Stimulated activated CD4-positive, alpha-beta T cell treated with anti-CD3 and anti-CD28 coated beads, Interleukin-2, amount 100 ng/mL, for 24 hours (primary cell): ENCODE measurements around the gene MED26.
A peak's percentile ranks its signal among the peaks of the same experiment; 100 is the strongest.

Source experiments
- DNase-seq, 2 donors: peaks; one replicate each; pipeline ENCODE4 v3.0.0-alpha.2; 2020

The MED26 gene

DNA sequence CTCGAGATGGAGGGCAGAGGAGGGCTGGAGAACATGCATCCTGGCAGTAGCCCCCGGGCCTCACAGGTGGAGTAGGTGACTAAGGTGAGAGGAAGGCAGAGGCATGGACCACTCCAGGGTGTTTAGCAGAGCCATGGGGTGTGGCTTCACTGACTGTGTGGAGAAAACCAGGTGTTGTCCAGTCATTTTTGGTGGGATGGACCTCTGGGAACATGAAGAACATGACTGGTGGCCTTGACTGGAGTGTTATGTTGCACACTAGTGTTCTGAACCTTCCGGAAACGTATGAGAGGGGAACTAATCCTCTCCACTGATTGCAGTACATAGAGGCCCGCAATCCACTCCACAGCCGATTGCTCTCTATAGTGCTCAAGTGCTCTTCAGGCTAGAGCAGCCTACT lies 16.9 kb downstream of the MED26 start:
- DNase-seq = no peak

DNA sequence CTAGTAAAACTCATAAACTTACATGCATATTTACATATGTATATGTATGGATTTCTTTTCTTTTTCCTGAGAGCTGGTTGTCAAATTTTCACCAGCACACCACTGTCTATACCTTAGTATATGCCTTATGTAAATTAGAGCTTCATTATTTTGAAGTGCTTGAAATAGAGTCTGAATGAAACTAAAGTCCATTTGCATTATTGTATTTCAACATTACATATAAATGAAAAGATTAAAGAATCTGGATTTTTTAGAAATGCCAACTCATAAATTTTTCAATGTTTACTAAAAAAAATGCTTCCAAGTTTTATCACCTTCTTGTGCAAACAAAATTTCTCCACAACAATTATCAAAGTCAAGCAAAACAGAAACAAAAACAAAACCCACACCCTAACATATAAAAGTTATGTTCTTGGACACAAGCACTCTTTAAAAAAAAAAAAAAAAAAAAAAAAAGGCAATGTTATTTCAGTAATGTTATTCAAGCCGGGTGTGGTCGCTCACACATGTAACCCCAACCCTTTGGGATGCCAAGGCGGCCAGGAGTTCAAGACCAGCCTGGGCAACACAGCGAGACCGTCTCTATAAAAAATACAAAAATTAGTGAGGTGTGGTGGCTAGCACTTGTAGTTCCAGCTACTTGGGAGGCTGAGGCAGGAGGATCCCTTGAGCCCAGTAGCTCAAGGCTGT lies 18.3 kb downstream of the MED26 start:
- no peak for DNase-seq

DNA sequence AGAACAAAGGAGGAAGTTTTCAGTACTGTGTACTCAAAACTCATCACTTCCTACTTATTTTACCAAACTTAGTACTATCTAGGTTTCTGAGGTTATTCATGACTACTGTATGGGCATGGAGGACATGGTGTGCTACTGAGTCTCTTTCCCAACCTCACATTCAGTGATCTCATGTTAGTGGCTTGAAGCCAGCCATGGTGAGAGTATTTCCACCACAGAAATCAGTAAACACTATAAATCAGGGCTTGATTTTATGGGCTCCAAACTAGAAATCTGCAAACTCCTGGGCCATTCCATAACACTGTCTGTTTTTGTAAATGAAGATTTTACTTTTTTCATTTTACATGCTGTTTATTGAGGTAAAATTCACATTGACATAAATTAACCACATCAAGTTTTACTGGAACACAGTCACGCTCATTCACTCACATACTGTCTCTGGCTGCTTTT lies 19.7 kb downstream of the MED26 start:
- DNase-seq = no peak

DNA sequence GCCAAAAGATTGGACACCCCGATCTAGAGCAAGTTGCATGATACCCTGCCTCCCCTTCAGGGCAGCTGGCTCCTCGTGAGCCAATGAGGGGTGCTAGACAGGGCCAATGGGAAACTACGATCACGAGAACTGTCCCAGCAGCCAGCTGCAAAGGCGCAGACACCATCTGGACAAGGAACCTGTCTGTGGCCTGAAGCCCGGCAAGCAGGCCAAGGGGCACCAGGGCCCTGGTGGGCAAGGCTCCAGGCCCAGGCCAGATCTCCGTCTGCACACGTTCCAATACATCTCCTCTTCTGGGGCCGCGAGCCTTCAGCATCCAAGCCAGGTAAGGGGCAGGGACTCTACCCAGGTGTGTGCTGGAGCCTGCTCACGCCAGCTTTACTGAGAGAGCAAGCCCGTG lies 20.2 kb downstream of the MED26 start:
- DNase-seq = no peak

DNA sequence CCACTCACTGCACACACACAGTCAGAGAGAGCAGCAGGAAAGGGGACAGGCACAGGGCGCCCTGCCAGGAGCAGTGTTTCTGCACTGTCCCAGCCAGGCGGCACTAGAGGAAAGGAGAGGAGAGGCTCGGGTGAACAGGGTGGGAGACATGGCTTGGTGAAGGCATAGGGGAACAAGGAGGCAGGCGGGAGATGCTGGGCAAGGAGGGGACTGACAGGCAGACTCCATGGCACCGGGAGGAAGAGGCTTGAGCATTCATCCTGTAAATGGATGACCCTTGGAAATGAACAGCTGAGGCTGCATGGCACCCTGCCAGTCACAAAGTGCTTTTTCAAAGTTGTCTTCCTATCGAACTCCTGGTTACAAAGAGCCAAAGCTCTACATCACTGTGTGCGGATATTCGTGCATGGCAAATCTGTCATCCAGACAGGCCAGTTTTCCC lies 22.4 kb downstream of the MED26 start:
- no peak for DNase-seq

DNA sequence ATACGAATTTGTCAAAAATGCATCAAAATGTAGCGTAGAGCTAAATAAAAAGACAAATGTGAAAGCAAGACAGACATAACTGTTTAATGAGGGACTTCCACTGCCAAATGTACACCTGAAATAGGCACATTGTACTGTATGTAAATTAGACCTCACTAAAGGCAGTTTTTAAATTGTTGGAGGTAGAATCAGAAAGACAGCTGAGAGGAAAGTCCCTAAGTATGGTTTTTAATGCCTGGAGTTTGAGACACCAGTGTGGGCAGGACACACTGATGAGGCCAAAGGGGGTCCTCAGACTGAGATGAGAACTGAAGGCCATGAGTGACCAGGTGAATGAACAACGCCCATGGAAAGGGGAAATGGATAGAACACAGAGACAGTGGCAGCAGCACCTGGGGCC lies 22.9 kb downstream of the MED26 start:
- DNase-seq = no peak

DNA sequence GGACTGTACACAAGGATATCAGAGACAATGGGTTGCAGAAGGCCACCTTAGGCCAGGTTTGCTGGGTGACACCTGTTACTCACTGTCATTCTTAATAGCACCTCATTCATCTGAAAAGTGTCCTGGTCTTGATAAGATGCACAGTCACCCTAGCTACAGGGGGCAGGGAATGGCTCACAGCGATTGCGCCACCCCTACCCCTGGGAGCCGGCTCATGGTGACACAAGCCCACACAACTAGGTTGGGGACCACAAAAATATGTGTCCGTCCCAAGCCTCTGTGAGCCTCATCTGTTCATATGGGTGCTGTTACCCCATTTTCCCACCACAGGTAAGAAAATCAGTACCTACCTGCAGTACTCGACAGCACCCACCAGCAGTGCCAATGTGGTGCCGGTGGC lies 23.4 kb downstream of the MED26 start:
- DNase-seq = no peak

DNA sequence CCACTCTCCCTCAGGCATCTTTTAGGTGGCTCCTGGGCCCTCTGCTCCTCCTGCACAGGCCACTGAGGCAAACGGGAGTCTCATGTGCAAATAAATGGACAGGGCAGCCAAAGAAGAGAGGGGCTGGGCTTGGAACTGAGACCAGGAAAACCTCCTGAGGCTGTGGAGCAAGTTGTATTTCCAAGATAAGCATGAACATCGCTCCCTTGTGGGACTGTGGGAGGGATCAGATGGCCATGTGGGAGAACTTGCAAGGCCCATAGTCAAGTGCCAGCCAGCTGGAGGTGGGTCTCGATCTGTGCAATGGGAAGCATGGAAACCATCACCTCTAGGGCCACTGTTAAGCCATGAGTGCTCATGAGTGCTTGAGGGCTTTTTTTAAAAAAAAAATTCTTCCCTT lies 24.9 kb downstream of the MED26 start:
- DNase-seq = no peak

DNA sequence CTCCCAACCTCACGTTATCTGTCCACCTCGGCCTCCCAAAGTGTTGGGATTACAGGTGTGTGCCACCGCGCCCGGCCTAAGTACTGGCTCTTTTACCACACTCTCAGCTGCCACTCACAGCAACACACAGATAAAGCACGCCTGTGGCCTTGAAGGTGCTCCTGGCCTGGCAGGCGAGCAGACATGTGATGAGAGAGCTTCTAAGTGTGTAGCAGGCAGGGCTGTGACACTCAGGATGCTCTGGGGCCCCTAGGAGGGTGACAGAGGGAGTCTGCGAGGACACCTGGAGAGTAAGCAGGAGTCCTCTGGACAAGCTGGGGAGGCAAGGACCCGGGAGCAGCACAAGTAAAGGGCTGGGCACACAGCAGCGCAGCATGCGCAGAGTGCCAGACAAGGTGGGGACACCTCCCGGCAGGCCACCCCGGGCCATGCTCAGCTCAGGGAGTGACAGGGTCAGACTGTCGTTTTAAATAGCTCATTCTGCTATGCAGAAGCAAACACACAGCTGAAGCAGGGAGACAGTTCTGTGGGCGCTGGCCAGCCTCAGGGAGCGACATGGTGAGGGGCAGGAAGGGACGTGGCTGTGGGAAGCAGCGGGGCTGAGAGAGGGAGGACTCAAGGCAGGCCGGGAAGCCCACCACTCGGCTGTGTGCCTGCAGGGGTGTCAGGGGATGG lies 26.5 kb downstream of the MED26 start:
- no peak for DNase-seq

DNA sequence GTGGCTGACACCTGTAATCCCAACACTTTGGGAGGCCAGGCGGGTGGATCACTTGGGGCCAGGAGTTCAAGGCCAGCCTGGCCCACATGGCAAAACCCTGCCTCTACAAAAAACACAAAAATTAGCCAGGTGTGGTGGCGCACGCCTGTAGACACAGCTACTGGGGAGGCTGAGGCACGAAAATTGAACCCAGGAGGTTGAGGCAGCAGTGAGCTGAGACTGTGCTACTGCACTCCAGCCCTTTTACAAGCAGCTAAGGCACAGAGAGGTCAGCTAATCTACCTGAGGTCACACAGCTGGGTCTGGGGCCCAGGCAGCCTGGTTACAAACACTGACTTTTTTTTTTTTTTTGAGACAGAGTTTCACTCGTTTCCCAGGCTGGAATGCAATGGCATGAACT lies 27.2 kb downstream of the MED26 start:
- DNase-seq = no peak

DNA sequence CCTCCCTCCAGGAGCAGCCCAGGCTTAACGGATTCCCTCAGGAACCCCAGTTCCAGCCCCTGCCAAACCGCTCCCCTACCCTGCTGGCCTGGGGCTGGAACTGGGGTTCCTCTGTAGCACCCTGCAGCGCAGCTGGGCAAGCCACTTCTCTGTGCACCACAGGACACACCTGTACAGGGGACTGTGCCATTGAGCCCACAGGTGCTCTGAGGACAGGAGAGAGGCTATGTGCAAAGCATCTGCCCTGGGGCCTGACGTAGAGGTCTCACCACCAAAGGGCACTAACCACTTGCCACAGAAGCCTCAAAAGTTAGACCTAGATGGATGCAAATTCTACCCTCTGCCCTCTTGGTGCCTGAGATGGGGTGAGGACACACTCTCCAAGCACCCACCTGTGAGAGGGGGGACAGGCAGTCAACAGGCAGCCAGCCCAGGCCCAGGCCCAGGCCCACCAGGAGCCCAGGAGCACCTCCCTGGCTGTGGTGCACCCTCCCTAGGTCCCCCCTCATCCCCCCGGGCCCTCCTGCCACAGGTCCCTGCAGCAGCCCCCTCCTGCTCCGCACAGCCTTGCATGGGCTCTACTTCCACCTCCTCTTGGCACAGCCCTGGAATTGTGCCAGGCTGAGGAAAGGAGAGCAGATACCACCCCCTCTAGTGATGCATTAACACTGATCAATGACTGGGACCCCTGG lies 28.2 kb downstream of the MED26 start:
- DNase-seq = no peak

DNA sequence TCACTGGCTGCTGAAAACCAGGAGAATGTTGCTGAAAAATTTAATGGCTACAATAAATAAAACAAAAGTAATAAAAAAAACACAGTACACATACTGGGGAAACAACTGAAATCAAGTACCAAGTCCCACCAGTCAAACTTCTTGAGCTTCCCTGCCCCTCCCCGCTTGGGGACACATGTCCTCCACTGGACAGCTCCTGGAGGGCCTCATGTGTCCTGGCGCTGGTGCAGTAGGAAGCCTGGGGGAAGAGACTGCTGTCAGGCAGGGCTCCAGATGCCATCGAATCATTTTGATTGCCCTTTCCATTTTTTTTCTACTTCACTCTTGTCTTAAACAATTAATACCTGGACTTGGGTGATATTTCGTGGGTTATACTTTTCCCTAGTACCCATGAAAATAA lies 29.2 kb downstream of the MED26 start:
- no peak for DNase-seq

DNA sequence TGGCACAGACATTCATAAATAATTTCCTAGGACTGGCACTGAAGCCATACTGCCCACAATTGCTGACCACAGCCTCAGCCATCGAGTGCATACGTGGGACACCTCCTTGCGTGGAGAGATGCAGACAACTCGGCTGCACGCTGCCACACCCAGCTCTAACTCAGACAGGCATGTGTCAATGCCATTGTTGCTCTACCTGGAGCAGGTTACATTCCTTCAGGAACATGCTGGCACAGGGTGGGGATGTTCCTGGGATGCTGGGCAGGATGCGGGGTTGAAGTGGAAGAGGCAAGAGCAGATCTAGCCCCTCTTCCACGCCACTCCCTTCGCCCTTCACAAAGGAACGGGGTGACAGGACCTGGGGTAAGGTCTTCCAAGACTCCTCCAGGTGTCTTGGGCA lies 31.6 kb downstream of the MED26 start:
- DNase-seq = no peak

DNA sequence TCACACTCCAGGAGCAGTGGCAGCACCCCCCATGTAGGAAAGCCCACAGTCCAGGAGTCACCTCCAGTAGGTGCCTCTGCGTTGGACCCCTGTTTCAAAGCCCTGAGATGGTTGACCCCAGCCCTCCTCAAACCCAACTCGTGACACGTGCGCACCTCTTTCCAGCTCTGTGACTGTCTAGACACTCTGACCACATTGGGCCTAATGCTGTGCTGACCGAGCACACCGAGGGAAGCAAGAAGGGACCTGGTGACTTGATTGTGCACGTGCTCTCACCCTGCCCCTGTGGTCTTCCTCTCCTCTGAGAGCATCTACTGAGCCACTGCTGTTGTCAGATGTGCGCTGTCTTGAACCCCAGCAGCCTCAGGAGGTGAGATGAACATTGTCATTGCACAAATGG lies 32.9 kb downstream of the MED26 start:
- DNase-seq = no peak

DNA sequence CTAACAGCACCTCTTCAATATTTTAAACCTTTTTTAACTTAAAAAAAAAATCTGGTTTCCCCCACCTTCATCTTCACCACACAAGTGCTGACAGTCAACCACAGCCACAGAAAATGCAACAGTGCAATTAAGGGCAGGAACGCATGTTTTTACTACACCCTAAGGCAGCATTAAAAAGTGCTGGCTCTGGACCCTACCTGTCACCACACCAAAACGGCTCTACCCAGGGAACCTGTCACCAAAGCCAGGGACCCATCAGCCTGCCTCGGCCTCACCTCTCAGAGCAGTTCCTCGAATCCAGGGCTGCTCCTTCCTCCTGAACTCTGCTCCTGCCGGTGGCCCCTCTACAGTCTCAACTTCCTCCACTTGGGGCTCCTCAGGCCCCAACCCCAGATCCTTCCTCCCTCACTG lies 33.3 kb downstream of the MED26 start:
- no peak for DNase-seq

DNA sequence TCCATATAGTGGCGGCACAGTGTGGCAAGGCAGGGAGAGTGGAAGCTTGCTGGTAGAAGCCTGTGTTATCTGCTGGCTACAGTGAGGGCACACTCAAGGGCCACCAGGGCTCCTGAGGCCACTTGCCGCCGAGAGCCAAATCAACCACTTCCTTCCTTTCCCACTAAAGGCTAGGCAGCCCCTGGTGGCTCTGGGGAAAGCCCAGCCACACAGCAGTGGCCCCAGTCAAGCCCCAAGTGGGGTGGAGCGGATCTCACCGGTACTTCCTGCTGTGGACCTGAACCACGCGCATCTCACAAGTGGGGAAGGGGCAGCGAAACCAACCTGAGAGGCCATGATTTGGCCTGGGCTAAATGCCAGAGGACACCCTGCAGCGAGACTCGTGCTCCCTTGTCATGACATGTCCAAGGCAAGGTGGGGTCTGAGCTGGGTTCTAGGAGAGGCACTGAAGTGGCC lies 33.8 kb downstream of the MED26 start:
- peak in 1 of 2 donors; percentile 52 for DNase-seq

DNA sequence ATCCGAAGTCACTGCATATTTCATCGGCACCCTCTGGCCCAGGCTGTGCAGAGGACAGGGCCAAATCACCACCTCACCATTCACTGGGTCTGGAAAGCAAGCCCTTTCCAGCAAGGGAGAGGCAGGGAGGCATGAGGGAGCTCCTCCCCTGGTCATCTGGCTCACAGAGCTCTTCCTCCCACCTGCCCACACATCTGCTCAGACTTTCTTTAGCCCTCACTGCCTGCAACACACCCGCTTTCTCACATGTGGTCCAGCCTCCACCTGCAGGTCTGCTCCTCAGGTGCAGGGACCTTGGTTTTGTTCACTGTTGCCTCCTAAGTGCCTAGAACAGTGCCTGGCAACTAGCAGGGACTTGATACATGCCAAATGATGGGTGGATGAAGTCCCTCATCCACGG lies 34.8 kb downstream of the MED26 start:
- no peak for DNase-seq

DNA sequence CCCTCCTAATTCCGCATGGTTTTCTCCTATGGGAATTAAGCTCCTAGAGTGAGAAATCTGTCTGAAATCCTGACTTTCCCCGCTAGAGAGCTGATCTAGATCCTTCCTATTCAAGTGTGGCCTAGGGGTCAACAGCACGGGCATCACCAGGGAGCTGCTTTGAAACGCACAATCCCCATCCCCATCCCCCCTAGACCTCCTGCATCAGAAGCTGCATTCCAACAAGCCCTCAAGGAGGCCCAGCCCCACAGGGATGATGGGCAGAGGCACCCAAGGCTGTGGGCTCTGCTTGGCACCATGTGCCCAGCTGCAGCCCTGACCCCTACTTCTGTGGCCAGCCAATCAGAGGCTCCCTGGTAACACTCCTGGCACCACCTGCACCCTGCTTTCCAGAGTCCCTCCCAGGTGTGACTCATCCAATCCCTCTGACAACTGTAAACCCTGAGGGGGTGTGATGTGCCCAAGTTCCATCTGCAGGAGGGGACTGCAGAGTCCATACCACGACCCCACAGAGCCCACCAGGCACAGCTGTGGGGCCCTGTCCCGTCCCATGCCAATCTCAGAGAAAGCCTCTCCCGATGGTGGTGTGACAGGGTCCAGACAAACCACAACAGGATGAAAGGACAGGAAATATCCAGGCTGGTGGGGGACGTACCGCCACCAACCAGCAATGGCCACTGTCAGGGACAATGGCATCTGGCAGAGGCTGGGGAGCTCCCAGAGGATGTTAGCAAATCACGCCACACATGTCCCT lies 36.0 kb downstream of the MED26 start:
- no peak for DNase-seq

DNA sequence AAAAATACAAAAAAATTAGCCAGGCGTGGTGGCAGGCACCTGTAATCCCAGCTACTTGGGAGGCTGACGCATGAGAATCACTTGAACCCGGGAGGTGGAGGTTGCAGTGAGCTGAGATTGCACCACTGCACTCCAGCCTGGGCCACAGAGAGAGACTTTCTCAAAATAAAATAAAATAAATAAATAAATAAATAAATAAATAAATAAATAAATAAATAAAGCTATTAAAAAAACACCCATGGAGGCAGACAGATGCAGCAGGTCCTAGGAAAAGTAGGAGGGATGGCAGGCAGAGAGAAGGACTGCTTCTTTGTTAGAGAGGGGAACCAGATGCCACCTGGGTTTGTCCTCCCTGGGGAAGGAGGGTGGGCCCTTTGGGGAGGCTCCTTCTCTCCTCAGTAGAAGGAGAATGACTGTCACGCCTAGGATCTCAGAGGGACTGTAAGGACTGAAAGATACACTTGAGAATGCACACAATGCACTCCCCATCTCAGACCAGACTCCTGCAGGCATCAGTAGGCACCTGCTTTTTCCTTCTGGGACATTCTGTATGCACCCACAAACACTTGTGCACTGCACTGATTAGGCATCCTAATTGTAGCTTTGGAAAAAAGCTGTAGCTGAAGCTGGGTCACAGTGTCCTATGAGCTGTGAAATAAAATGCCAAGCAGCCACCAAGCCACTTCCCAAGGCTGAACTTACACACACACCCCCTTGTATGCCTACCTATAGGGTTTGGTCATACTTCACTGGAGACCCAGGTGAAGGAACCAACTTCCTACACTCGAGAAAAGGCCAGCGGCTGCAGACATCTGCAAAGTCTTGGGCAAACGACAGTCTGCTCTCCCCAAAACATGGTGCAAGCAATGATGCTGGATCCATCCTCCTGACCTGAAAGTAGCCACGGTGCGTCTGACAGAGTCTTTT lies 36.9 kb downstream of the MED26 start:
- no peak for DNase-seq

DNA sequence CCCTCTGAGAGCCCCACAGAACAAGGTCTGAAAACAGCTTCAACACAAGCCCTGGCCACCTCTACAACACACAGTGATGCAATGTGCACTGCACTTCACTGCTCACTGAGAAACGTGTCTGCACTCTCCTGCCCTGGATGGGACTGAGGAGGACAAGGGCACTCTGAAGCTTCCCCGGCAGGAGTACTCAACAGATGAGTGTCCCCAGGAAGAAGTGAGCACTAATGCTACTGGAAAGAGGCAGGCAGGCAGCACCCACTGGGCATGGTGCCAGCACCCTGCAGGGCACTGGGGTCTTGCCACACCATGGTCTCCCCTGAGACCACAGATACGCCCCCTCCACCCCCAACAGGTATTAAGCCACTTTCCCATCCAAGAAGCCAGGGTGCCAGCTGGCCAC lies 38.1 kb downstream of the MED26 start:
- DNase-seq = no peak

DNA sequence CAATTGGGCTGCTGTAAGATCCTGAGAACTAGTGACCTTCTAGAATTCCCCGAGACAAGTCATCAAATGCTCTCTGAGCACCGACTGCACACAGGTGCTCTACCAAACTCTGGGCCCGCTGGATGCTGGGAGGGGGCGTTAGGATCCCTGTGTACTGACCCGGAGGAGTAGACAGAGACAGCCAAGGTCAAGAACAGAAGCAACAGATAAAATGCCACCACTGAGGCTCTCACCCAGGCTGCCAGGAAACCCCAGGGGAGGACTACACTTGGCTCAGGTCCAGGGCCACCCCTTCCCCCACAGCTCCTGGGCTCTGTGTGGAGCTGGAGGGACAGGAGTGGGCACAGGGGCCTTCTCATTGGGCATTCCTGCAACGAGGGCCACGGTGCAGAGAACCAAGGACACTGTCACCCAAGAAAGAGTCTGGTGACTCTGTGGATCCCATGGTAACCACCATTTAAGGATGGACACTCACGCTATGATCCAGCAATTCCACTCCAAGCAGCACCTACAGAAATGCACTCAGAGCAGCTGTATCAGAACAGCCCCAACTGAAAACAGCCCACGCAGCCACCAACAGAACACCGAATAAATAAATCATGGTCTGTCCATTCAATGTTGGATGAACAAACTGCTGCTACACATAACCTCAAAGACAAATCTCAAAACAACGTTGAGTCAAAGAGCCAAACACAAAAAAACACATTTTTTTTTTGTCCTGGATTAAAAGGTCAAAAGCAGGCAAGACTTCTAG lies 39.0 kb downstream of the MED26 start:
- no peak for DNase-seq
